Type B pancreatic cell (in vitro differentiated cells): ENCODE measurements around the gene NTRK2. TPM values are rescaled to one million over a fixed set of nuclear protein-coding genes. Genes with fewer than 3 reads are reported as not detected.

Experiments used
- DNase-seq: peaks from one replicate; pipeline ENCODE4 v3.0.0; 2021; ENCODE audit warnings: mixed read lengths; ENCODE audit not compliant: unreplicated experiment; ENCODE audit errors: extremely low spot score
- H3K27ac Mint-ChIP-seq: 2 replicates; pipeline ENCODE4 v1.8.0; 2021; ENCODE audit warnings: mild to moderate bottlenecking, mixed read lengths
- H3K27me3 Mint-ChIP-seq: 2 replicates; pipeline ENCODE4 v1.8.0; 2021; ENCODE audit warnings: mixed read lengths
- H3K36me3 Mint-ChIP-seq: 2 replicates; pipeline ENCODE4 v1.8.0; 2021; ENCODE audit warnings: mixed read lengths
- H3K4me1 Mint-ChIP-seq: one replicate; pipeline ENCODE4 v1.8.0; 2021; ENCODE audit warnings: mixed read lengths; ENCODE audit not compliant: unreplicated experiment
- H3K4me3 Mint-ChIP-seq: 2 replicates; pipeline ENCODE4 v1.8.0; 2021; ENCODE audit warnings: mild to moderate bottlenecking, mixed read lengths
- H3K9me3 Mint-ChIP-seq: 2 replicates; pipeline ENCODE4 v1.8.0; 2021; ENCODE audit warnings: mixed read lengths
- total RNA-seq: library from RNA; stranded (reverse); gene quantifications from 2 replicates; pipeline ENCODE4 v1.2.1, GENCODE V29; 2021; ENCODE audit warnings: low replicate concordance
- TF ChIP-seq, protein P1 (sequence below): fragments of 200-600 bp; sonication (generic); conservative IDR thresholded peaks from 2 replicates; pipeline ENCODE4 v1.5.0; 2021; ENCODE audit warnings: antibody characterized with exemption, mild to moderate bottlenecking

The NTRK2 gene
- total RNA-seq, 1 donor from 2014 or later, result 122 TPM

DNA sequence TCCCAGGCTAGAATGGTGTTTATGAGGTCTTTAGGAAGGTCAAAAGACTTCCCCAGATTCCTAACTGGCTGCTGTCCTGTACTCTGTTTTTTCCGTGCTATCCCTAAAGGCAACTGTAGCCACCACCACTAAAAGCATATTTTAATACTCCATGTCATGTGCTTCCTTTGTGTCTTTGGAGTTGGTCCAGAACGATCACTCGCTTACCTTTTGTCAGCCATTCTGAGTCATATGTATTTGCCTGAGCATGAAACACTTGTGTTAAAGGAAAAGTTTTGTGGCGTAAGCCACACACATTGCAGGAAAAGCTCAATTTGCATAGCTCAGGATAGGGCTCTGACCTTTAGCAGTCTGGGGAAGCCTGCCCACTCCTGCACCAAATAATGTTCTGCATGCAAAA is 299.6 kb downstream of the NTRK2 start:
- Mint-ChIP-seq H3K4me1 (no peaks in the 10 kb centered on the region), H3K27me3 (peaks cover 4% of the 10 kb centered on the region), H3K36me3 (no peaks in the 10 kb centered on the region), H3K9me3 (no peaks in the 10 kb centered on the region), H3K4me3 (no peak overlapping the region), H3K27ac (no peak overlapping the region)
- DNase-seq, result no peak
- TF ChIP-seq, protein P1, sequence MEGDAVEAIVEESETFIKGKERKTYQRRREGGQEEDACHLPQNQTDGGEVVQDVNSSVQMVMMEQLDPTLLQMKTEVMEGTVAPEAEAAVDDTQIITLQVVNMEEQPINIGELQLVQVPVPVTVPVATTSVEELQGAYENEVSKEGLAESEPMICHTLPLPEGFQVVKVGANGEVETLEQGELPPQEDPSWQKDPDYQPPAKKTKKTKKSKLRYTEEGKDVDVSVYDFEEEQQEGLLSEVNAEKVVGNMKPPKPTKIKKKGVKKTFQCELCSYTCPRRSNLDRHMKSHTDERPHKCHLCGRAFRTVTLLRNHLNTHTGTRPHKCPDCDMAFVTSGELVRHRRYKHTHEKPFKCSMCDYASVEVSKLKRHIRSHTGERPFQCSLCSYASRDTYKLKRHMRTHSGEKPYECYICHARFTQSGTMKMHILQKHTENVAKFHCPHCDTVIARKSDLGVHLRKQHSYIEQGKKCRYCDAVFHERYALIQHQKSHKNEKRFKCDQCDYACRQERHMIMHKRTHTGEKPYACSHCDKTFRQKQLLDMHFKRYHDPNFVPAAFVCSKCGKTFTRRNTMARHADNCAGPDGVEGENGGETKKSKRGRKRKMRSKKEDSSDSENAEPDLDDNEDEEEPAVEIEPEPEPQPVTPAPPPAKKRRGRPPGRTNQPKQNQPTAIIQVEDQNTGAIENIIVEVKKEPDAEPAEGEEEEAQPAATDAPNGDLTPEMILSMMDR, result no peak

DNA sequence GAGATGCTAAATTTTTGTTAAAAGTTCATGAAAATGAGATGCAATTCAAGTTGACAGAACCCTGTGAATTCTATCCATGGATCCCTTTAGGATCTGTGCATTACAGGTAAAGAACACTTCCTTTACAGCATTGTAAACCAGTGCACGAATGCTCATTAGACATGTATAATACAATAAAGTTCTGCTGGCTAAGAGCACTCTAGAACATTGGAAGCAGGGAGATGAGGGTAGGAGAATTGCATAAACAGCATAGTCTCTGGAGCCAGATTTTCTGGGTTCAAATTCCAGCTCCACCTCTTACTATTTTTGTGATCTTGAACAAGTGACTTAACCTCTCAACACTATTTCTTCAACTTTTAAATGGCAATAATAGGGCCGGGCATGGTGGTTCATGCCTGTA is 300.2 kb downstream of the NTRK2 start:
- no peak for DNase-seq
- no peak overlapping the region for H3K27ac Mint-ChIP-seq
- H3K9me3 Mint-ChIP-seq, result no peaks in the 10 kb centered on the region
- H3K27me3 Mint-ChIP-seq, result peaks cover 4% of the 10 kb centered on the region
- TF ChIP-seq, protein P1, result no peak
- no peaks in the 10 kb centered on the region for H3K36me3 Mint-ChIP-seq
- H3K4me3 Mint-ChIP-seq, result no peak overlapping the region
- no peaks in the 10 kb centered on the region for H3K4me1 Mint-ChIP-seq

DNA sequence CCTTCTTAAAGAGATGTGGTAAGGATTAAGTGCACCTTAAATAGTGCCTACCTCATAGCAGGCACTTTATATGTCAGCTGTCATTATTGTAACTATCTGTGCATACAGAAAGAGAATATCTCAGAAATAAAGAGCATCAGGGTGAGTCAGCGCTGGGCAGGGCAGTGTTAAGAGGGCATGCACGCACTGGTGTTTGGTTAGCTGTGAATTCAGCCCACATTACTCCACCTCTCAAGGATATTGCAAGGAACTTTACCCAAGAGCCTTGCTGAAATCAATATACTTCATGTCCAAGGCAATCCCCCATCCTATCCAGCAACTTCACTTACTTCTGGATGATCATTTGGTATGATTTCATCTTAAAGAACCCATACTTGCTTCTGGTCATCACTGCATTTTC is 300.9 kb downstream of the NTRK2 start:
- Mint-ChIP-seq H3K4me3 (no peak overlapping the region), H3K4me1 (no peaks in the 10 kb centered on the region), H3K27me3 (peaks cover 4% of the 10 kb centered on the region), H3K36me3 (no peaks in the 10 kb centered on the region), H3K9me3 (no peaks in the 10 kb centered on the region), H3K27ac (no peak overlapping the region)
- TF ChIP-seq, protein P1, result no peak
- no peak for DNase-seq

DNA sequence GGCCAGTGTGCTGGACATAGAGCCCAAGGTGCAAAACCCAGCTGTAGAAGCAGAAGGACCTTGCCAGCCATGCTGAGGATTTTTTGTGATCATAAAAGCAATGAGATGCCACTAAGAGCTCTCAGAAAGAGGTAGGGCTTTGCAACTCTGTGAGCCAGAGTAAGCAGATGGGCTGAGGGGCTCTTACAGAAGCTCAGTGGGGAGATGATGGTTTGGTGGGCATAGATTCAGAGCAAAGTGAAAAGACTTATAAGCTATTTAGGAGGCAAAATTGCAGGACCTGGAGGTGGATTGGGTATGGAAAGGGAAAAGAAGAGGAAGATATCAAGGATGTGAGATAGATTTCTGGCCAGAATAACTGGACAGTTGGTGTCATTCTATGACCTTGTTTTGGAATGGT is 302.0 kb downstream of the NTRK2 start:
- Mint-ChIP-seq H3K4me1 (no peaks in the 10 kb centered on the region), H3K4me3 (no peak overlapping the region), H3K27me3 (peaks cover 4% of the 10 kb centered on the region), H3K36me3 (no peaks in the 10 kb centered on the region), H3K27ac (no peak overlapping the region), H3K9me3 (no peaks in the 10 kb centered on the region)
- TF ChIP-seq, protein P1, result no peak
- no peak for DNase-seq

DNA sequence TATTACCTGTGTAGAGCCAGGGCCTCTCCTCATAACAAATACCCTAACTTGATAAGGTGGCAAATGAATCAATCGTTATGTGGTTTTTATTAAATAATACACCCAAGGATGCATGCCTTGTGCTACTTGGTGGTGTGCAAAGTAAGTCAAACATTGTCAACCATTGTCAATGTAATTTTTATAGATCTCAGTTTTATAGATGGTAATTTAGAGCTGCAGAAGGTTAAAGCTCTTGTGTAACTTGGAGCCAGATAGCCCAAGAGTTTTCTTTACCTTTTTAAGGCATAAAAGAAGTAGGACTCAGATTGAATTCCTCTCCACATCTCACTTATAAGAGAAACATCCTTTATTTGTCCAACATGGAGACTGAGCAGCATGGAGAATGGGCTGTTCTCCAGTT is 304.7 kb downstream of the NTRK2 start:
- TF ChIP-seq, protein P1, result no peak
- H3K27ac Mint-ChIP-seq, result no peak overlapping the region
- H3K4me1 Mint-ChIP-seq, result no peaks in the 10 kb centered on the region
- H3K9me3 Mint-ChIP-seq, result no peaks in the 10 kb centered on the region
- no peak for DNase-seq
- H3K36me3 Mint-ChIP-seq, result no peaks in the 10 kb centered on the region
- peaks cover 4% of the 10 kb centered on the region for H3K27me3 Mint-ChIP-seq
- H3K4me3 Mint-ChIP-seq, result no peak overlapping the region

DNA sequence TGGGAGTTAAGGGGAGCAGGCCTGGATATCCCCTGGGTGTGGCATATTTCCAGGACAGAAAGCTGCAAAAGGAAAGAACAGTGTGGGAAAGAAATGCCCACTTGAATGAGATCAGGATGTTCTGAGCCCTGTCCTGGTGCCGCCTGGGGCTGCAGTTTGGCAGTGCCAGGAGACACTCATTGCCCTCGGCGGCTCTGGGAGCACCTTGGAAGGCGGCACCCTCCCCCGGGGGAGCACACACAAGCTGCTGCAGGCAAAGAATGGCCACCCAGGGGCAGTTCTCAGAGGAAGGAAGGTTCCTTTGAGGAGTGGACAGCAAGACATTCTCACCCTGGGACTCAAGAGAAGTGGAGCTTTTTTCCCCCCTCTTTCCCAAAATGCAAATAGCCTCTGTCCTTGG is 305.3 kb downstream of the NTRK2 start:
- no peak overlapping the region for H3K27ac Mint-ChIP-seq

More for the DNA sequence above, 305.3 kb downstream of the NTRK2 start:
- Mint-ChIP-seq H3K27me3 (peaks cover 4% of the 10 kb centered on the region), H3K4me3 (no peak overlapping the region), H3K4me1 (no peaks in the 10 kb centered on the region), H3K36me3 (no peaks in the 10 kb centered on the region), H3K9me3 (no peaks in the 10 kb centered on the region)
- TF ChIP-seq, protein P1, result no peak
- DNase-seq, result no peak
